Measurements from ENCODE around the gene SLIT3.

The SLIT3 gene

GRCh38 chr5:169318556-169318955 lies 17.6 kb upstream of the SLIT3 start:
- H3K4me3 ChIP-seq (ENCODE audit: control insufficient read depth, low read depth, low read length) = no peak overlapping the region
- TF ChIP-seq, protein P1, sequence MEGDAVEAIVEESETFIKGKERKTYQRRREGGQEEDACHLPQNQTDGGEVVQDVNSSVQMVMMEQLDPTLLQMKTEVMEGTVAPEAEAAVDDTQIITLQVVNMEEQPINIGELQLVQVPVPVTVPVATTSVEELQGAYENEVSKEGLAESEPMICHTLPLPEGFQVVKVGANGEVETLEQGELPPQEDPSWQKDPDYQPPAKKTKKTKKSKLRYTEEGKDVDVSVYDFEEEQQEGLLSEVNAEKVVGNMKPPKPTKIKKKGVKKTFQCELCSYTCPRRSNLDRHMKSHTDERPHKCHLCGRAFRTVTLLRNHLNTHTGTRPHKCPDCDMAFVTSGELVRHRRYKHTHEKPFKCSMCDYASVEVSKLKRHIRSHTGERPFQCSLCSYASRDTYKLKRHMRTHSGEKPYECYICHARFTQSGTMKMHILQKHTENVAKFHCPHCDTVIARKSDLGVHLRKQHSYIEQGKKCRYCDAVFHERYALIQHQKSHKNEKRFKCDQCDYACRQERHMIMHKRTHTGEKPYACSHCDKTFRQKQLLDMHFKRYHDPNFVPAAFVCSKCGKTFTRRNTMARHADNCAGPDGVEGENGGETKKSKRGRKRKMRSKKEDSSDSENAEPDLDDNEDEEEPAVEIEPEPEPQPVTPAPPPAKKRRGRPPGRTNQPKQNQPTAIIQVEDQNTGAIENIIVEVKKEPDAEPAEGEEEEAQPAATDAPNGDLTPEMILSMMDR (conservative IDR thresholded peaks at IDR 0.05; ENCODE audit: control insufficient read depth, insufficient read depth, low read depth, low read length) = no peak
- DNase-seq (ENCODE audit: low read depth) = no peak

- no peak overlapping the region for H3K4me3 ChIP-seq (ENCODE audit: control insufficient read depth, low read depth, low read length)
- TF ChIP-seq, protein P1 (conservative IDR thresholded peaks at IDR 0.05; ENCODE audit: control insufficient read depth, insufficient read depth, low read depth, low read length) = no peak
- DNase-seq (ENCODE audit: low read depth) = no peak
Observed at GRCh38 chr5:169307646-169308045, 6.7 kb upstream of the SLIT3 start.

DNA sequence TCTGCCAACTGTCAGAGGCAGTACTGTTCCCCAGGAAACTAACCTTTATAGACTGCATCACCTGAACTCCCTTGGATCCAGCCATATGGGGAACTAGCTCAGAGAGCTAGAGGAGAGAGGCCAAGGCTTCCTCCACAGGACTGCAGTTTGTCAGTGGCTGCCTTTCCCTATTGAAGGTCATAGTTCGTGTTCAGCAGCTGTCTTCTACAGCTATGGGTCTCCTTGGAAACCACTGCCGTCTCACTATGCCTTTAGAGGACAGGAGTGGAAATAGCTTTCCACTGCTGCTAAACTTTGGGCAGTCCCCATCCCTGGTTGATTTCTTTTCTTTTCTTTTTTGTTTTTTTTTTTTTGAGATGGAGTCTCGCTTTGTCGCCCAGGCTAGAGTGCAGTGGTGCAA lies 4.4 kb upstream of the SLIT3 start:
- TF ChIP-seq, protein P1 (conservative IDR thresholded peaks at IDR 0.05; ENCODE audit: control insufficient read depth, insufficient read depth, low read depth, low read length) = no peak
- H3K4me3 ChIP-seq (ENCODE audit: control insufficient read depth, low read depth, low read length) = no peak overlapping the region
- DNase-seq (ENCODE audit: low read depth) = no peak

DNA sequence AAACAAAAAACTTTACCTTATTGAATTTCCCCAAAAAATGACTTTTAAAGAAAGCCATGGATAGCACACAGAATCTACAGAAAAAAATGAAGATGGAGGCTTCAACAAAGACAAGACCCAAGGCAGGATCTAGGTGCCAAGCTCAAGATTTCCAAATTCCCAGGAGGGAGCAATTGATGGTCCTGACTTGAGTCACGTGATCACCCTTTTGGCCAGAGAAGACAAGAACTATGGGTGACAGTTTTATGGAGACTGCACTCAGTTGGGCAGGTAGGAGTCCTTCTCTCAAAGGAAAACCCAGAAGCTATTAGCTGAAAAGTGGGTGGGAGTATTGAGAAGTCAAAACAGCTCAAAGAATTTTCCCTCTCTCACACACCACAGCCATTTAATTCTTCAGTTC lies 3.2 kb upstream of the SLIT3 start:
- TF ChIP-seq, protein P1 (conservative IDR thresholded peaks at IDR 0.05; ENCODE audit: control insufficient read depth, insufficient read depth, low read depth, low read length) = no peak
- no peak for DNase-seq (ENCODE audit: low read depth)

DNA sequence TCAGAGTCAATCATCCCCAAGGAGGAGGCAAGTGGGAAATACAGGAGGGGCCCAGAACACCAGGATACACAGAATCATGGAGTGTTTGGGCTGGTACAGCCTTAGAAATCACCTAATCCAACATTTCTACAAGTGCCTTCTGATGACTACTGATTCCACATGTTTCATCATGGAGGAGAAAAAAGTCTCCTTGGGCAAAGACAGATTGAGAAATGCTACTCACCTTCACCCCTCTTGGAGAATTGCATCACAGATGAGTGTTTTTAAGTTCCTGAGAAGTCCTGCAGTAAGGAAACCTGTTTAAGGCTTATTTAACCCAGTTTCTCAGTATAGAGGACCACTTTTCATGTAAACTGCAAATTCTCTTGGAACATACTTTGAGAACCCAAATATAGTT lies 2.2 kb upstream of the SLIT3 start:
- TF ChIP-seq, protein P1 (conservative IDR thresholded peaks at IDR 0.05; ENCODE audit: control insufficient read depth, insufficient read depth, low read depth, low read length) = no peak
- H3K4me3 ChIP-seq (ENCODE audit: control insufficient read depth, low read depth, low read length) = no peak overlapping the region
- DNase-seq (ENCODE audit: low read depth) = peak; percentile 41

More for the DNA sequence above, 3.2 kb upstream of the SLIT3 start:
- no peak overlapping the region for H3K4me3 ChIP-seq (ENCODE audit: control insufficient read depth, low read depth, low read length)

DNA sequence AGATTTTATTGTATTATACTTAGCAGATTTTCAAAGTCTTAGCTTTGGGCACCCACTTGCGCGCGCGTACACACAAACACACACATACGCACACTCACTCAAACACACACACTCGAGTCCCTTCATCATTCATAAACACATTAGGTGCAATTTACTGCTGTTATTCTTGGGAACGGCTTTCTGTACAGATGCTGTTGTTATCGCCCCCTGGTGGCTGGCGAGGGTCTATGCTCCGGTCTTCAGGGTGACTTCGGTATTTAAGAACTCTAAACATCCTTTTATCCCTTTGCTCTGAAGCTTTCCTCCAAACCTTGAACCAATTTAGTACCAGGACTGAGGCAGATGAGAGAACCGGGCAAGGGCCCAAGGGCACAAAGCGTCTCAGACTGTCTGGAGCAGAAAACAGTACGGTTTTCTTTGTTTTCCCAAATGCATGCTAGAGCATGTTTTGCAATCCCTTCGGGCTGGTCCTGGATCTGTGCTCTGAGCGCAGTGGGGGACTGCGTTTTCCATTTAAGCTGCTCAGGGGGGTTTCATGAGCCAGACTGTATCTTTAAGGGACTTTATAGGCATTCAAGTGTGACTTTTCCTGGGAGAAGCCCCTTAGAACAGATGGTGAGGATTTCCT lies 1.7 kb upstream of the SLIT3 start:
- no peak overlapping the region for H3K4me3 ChIP-seq (ENCODE audit: control insufficient read depth, low read depth, low read length)
- DNase-seq (ENCODE audit: low read depth) = peak; percentile 85
- TF ChIP-seq, protein P1 (conservative IDR thresholded peaks at IDR 0.05; ENCODE audit: control insufficient read depth, insufficient read depth, low read depth, low read length) = peak; percentile 93

- H3K4me3 ChIP-seq (ENCODE audit: control insufficient read depth, low read depth, low read length) = no peak overlapping the region
- no peak for DNase-seq (ENCODE audit: low read depth)
- TF ChIP-seq, protein P1 (conservative IDR thresholded peaks at IDR 0.05; ENCODE audit: control insufficient read depth, insufficient read depth, low read depth, low read length) = no peak
Observed at GRCh38 chr5:169301986-169302385, 1.0 kb upstream of the SLIT3 start.
